Caco-2 (cell line): ENCODE measurements around the gene HSD3B1. TPM values are rescaled to one million over a fixed set of nuclear protein-coding genes. Genes with fewer than 3 reads are reported as not detected.

Experiments used
- BruUV-seq: library from RNA; stranded (reverse); fragments of 400-500 nt; replicated peaks from 2 replicates; lab custom pipeline; 2021; lab: Mats Ljungman, UMichigan
- CTCF ChIA-PET: fragments of 300-600 bp; sonication (Branson Sonifier 250); formaldehyde crosslinking; loops from one replicate; lab custom pipeline; 2022; ENCODE audit warnings: antibody characterized with exemption; lab: Charles Lee
- POLR2A ChIA-PET: fragments of 300-600 bp; sonication (Branson Sonifier 250); formaldehyde crosslinking; loops from one replicate; lab custom pipeline; 2022; ENCODE audit warnings: antibody characterized with exemption; lab: Charles Lee
- DNase-seq, 2 experiments: peaks; one replicate each; pipeline versions ENCODE4 v3.0.0 to v3.0.0-alpha.2; 2020 to 2022
- H3K27me3 ChIP-seq: replicated peaks from 2 replicates; pipeline ENCODE4 v1.6.0; 2011; ENCODE audit warnings: low read length; ENCODE audit not compliant: control insufficient read depth, insufficient read depth
- H3K36me3 ChIP-seq: 2 replicates; pipeline ENCODE4 v1.5.1; 2011; ENCODE audit warnings: low read length; ENCODE audit not compliant: control insufficient read depth, insufficient read depth
- H3K4me1 ChIP-seq: fragments of 250-450 bp; sonication (Bioruptor Pico); 2 replicates; pipeline ENCODE4 v1.5.1; 2020; ENCODE audit warnings: mild to moderate bottlenecking
- H3K4me3 ChIP-seq: 2 replicates; pipeline ENCODE4 v1.5.1; 2011; ENCODE audit warnings: low read depth, mild to moderate bottlenecking, control low read depth, low read length
- H3K9me3 ChIP-seq: fragments of 250-450 bp; sonication (Bioruptor Pico); 2 replicates; pipeline ENCODE4 v1.5.1; 2020; ENCODE audit warnings: mild to moderate bottlenecking, moderate library complexity
- H3K27ac Mint-ChIP-seq: one replicate; pipeline ENCODE4 v1.8.0; 2022; ENCODE audit warnings: mixed read lengths; ENCODE audit not compliant: unreplicated experiment
- H3K27me3 Mint-ChIP-seq: one replicate; pipeline ENCODE4 v1.8.0; 2022; ENCODE audit warnings: mixed read lengths; ENCODE audit not compliant: insufficient read depth, unreplicated experiment
- H3K36me3 Mint-ChIP-seq: one replicate; pipeline ENCODE4 v1.8.0; 2022; ENCODE audit warnings: mild to moderate bottlenecking, mixed read lengths; ENCODE audit not compliant: insufficient read depth, unreplicated experiment
- H3K4me1 Mint-ChIP-seq: one replicate; pipeline ENCODE4 v1.8.0; 2022; ENCODE audit warnings: low read depth, mixed read lengths; ENCODE audit not compliant: unreplicated experiment
- H3K4me3 Mint-ChIP-seq: one replicate; pipeline ENCODE4 v1.8.0; 2022; ENCODE audit warnings: mild to moderate bottlenecking, moderate library complexity, mixed read lengths; ENCODE audit not compliant: unreplicated experiment
- H3K9me3 Mint-ChIP-seq: one replicate; pipeline ENCODE4 v1.8.0; 2022; ENCODE audit warnings: mixed read lengths; ENCODE audit not compliant: unreplicated experiment
- CTCF ChIP-seq, 2 experiments: fragments of 200-600 bp in 1 of 2; IDR thresholded peaks; 1 replicate in 1 of 2; 2 replicates in 1 of 2; pipeline versions ENCODE4 v1.5.1 to v1.8.0; 2011 to 2022; ENCODE audit warnings: antibody characterized with exemption in 1 of 2, control low read depth in 1 of 2, inconsistent platforms in 1 of 2, low read depth in 1 of 2, low read length in 1 of 2, mild to moderate bottlenecking in 1 of 2, moderate library complexity in 1 of 2; ENCODE audit not compliant: insufficient read depth in 1 of 2, severe bottlenecking in 1 of 2, unreplicated experiment in 1 of 2
- intact Hi-C: fragments of 100-400 bp; cut with micrococcal nuclease; formaldehyde crosslinking; loops from one replicate; pipeline ENCODE4 v1.10.0; 2022; ENCODE audit not compliant: unreplicated experiment
- total RNA-seq: library from RNA; stranded (reverse); gene quantifications from 2 replicates; pipeline ENCODE4 v1.2.3, GENCODE V29; 2022

Gene HSD3B1
- total RNA-seq, 1 experiment from 2014 or later: 38.0 TPM

- H3K27me3 ChIP-seq: no peaks in the 10 kb centered on the region
- no peaks in the 10 kb centered on the region for H3K27me3 Mint-ChIP-seq
- intact Hi-C loops: no loop called here
- no peak overlapping the region for H3K27ac Mint-ChIP-seq
- H3K4me3 ChIP-seq: no peak overlapping the region
- H3K4me3 Mint-ChIP-seq: no peak overlapping the region
- no peak for DNase-seq
- no peaks in the 10 kb centered on the region for H3K9me3 ChIP-seq
- ChIA-PET POLR2A (no interaction called here), CTCF (no interaction called here)
- BruUV-seq: no TSS peak
- peaks cover 25% of the 10 kb centered on the region for H3K4me1 Mint-ChIP-seq
- H3K9me3 Mint-ChIP-seq: no peaks in the 10 kb centered on the region
- no peak for TF ChIP-seq CTCF (IDR thresholded peaks at IDR 0.05; ENCODE audit: insufficient read depth in 1 of 2, low read depth in 1 of 2, low read length in 1 of 2, severe bottlenecking in 1 of 2, unreplicated experiment in 1 of 2)
- H3K4me1 ChIP-seq: peaks cover 12% of the 10 kb centered on the region
- H3K36me3 ChIP-seq: no peaks in the 10 kb centered on the region
- H3K36me3 Mint-ChIP-seq: peaks cover 25% of the 10 kb centered on the region
Observed at GRCh38 chr1:119510046-119510445, 3.0 kb downstream of the HSD3B1 start.

GRCh38 chr1:119515221-119515620 lies 8.2 kb downstream of the HSD3B1 start:
- no peak overlapping the region for H3K4me3 ChIP-seq
- DNase-seq: no peak
- no peaks in the 10 kb centered on the region for H3K9me3 Mint-ChIP-seq
- no peaks in the 10 kb centered on the region for H3K4me1 Mint-ChIP-seq
- peaks cover 18% of the 10 kb centered on the region for H3K36me3 Mint-ChIP-seq
- H3K4me3 Mint-ChIP-seq: no peak overlapping the region
- intact Hi-C loops: no loop called here
- H3K4me1 ChIP-seq: no peaks in the 10 kb centered on the region
- H3K27me3 ChIP-seq: no peaks in the 10 kb centered on the region
- no peak for TF ChIP-seq CTCF (IDR thresholded peaks at IDR 0.05; ENCODE audit: insufficient read depth in 1 of 2, low read depth in 1 of 2, low read length in 1 of 2, severe bottlenecking in 1 of 2, unreplicated experiment in 1 of 2)
- no TSS peak for BruUV-seq
- ChIA-PET CTCF (no interaction called here), POLR2A (no interaction called here)
- H3K27me3 Mint-ChIP-seq: no peaks in the 10 kb centered on the region
- H3K36me3 ChIP-seq: no peaks in the 10 kb centered on the region
- no peaks in the 10 kb centered on the region for H3K9me3 ChIP-seq
- H3K27ac Mint-ChIP-seq: no peak overlapping the region

GRCh38 chr1:119516247-119516646 lies 9.2 kb downstream of the HSD3B1 start:
- Histone ChIP-seq H3K9me3 (no peaks in the 10 kb centered on the region), H3K4me1 (no peaks in the 10 kb centered on the region), H3K36me3 (no peaks in the 10 kb centered on the region), H3K27me3 (no peaks in the 10 kb centered on the region), H3K4me3 (no peak overlapping the region)
- no peaks in the 10 kb centered on the region for H3K27me3 Mint-ChIP-seq
- peak overlapping the region; percentile 5 for H3K27ac Mint-ChIP-seq
- BruUV-seq: no TSS peak
- peaks cover 18% of the 10 kb centered on the region for H3K36me3 Mint-ChIP-seq
- H3K4me1 Mint-ChIP-seq: no peaks in the 10 kb centered on the region
- no peak for DNase-seq
- ChIA-PET CTCF (no interaction called here), POLR2A (no interaction called here)
- intact Hi-C loops: no loop called here
- no peak overlapping the region for H3K4me3 Mint-ChIP-seq
- no peaks in the 10 kb centered on the region for H3K9me3 Mint-ChIP-seq
- no peak for TF ChIP-seq CTCF (IDR thresholded peaks at IDR 0.05; ENCODE audit: insufficient read depth in 1 of 2, low read depth in 1 of 2, low read length in 1 of 2, severe bottlenecking in 1 of 2, unreplicated experiment in 1 of 2)
